ENCODE results near the gene ARF5. TPM values are rescaled to one million over a fixed set of nuclear protein-coding genes. Genes with fewer than 3 reads are reported as not detected.

The ARF5 gene
- total RNA-seq, 6 experiments from 2014 or later: 51.7 to 105 (median 60.8) TPM

- no peaks in the 10 kb centered on the region for H3K27me3 ChIP-seq
- DNase-seq (no peak), ATAC-seq (no peak)
- TF ChIP-seq POLR2A (IDR thresholded peaks at IDR 0.05): no peak
- TF ChIP-seq CTCF (IDR thresholded peaks at IDR 0.05): no peak
- WGBS (ENCODE audit: insufficient coverage, low coverage, low lambda C conversion rate, missing lambda C conversion rate): 85% methylated on average over 5 of the region's 7 CpGs
- no peak overlapping the region for H3K27ac ChIP-seq
- H3K36me3 ChIP-seq: no peaks in the 10 kb centered on the region
- intact Hi-C loops (cut with DNase I): no loop called here
- no peak overlapping the region for H3K4me3 ChIP-seq
- H3K4me1 ChIP-seq: peaks cover 0 to 7% (median 0%) of the 10 kb centered on the region in 4 donors
- no peaks in the 10 kb centered on the region for H3K9me3 ChIP-seq
These were observed 44.2 kb downstream of the ARF5 start for GRCh38 chr7:127632276-127632910.

GRCh38 chr7:127635659-127636285, 47.6 kb downstream of the ARF5 start:
- H3K27ac ChIP-seq: peak overlapping the region in 1 of 3 donors; percentile 12
- intact Hi-C loops (cut with DNase I): no loop called here
- ATAC-seq (peak; percentile 20 to 94 (median 46)), DNase-seq (no peak)
- H3K36me3 ChIP-seq: no peaks in the 10 kb centered on the region
- 75% methylated on average over 1 of the region's 3 CpGs for WGBS (ENCODE audit: insufficient coverage, low coverage, low lambda C conversion rate, missing lambda C conversion rate)
- H3K9me3 ChIP-seq: no peaks in the 10 kb centered on the region
- H3K4me1 ChIP-seq: peaks cover 0 to 7% (median 0%) of the 10 kb centered on the region in 4 donors
- no peaks in the 10 kb centered on the region for H3K27me3 ChIP-seq
- H3K4me3 ChIP-seq: no peak overlapping the region
- TF ChIP-seq POLR2A (IDR thresholded peaks at IDR 0.05) (no peak), CTCF (IDR thresholded peaks at IDR 0.05) (no peak)

GRCh38 chr7:127638197-127638596, 50.0 kb downstream of the ARF5 start:
- TF ChIP-seq CTCF (IDR thresholded peaks at IDR 0.05): no peak
- TF ChIP-seq POLR2A (IDR thresholded peaks at IDR 0.05): no peak
- H3K4me1 ChIP-seq: peaks cover 0 to 7% (median 0%) of the 10 kb centered on the region in 4 donors
- ATAC-seq: no peak

More at GRCh38 chr7:127638197-127638596, 50.0 kb downstream of the ARF5 start:
- intact Hi-C loops (cut with DNase I): no loop called here
- Histone ChIP-seq H3K27ac (no peak overlapping the region), H3K27me3 (no peaks in the 10 kb centered on the region), H3K36me3 (no peaks in the 10 kb centered on the region), H3K9me3 (no peaks in the 10 kb centered on the region), H3K4me3 (no peak overlapping the region)
- no peak for DNase-seq

Other genes with a start within 250 kb of the ARF5 start
- gene ZNF800, start 195.7 kb upstream of the ARF5 start, total RNA-seq: 10 to 100 TPM; 12.5 to 32.3 (median 15.3) TPM
- gene GCC1, start 2.8 kb upstream of the ARF5 start, total RNA-seq: 10 to 100 TPM in 3 of 6 experiments, 1 to 10 TPM in 3; 9.4 to 11.7 (median 10.0) TPM
- 1 to 10 TPM in 2 of 6 experiments, under 1 TPM in 1, not detected in 3; 0.68 to 1.5 (median 1.2) TPM for gene FSCN3, start 5.3 kb downstream of the ARF5 start, total RNA-seq
- not detected for gene PAX4, start 29.7 kb downstream of the ARF5 start, total RNA-seq
- 100 to 1,000 TPM in 5 of 6 experiments, 10 to 100 TPM in 1; 77.5 to 150 (median 126) TPM for gene SND1, start 63.8 kb downstream of the ARF5 start, total RNA-seq

All from right lobe of liver (tissue), 6 donors.